ENCODE measurements around the gene PDE1A.

DNA sequence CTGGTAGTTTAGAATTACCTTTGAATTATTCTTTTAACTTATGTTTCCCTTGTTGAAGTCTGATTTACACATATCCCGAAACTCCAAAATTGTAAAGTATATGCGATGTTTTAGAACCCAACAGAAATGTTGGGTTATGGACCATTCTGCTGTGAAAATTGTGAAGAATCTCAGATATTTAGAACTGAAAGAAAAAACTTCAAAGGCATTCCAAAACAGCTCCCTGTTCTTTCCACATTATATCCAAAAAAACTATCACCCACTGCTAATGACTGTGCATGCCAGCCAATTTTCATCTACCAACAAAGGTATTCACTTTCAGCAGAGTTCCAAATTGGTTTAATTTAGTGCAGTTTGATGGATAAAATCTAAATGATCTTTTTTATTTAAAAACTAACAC lies 21.5 kb upstream of the PDE1A start:
- no peak for TF ChIP-seq POLR2A (IDR thresholded peaks at IDR 0.05)
- TF ChIP-seq, protein P1, sequence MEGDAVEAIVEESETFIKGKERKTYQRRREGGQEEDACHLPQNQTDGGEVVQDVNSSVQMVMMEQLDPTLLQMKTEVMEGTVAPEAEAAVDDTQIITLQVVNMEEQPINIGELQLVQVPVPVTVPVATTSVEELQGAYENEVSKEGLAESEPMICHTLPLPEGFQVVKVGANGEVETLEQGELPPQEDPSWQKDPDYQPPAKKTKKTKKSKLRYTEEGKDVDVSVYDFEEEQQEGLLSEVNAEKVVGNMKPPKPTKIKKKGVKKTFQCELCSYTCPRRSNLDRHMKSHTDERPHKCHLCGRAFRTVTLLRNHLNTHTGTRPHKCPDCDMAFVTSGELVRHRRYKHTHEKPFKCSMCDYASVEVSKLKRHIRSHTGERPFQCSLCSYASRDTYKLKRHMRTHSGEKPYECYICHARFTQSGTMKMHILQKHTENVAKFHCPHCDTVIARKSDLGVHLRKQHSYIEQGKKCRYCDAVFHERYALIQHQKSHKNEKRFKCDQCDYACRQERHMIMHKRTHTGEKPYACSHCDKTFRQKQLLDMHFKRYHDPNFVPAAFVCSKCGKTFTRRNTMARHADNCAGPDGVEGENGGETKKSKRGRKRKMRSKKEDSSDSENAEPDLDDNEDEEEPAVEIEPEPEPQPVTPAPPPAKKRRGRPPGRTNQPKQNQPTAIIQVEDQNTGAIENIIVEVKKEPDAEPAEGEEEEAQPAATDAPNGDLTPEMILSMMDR (IDR thresholded peaks at IDR 0.05): no peak
- TF ChIP-seq POLR2AphosphoS5 (IDR thresholded peaks at IDR 0.05): no peak

Data from breast epithelium (tissue), 3 donors.